Measurements from ENCODE around the gene VPS41. TPM values are rescaled to one million over a fixed set of nuclear protein-coding genes. Genes with fewer than 3 reads are reported as not detected.

The VPS41 gene
- polyA plus RNA-seq, 3 donors: 70.1 to 90.3 (median 75.3) TPM

DNA sequence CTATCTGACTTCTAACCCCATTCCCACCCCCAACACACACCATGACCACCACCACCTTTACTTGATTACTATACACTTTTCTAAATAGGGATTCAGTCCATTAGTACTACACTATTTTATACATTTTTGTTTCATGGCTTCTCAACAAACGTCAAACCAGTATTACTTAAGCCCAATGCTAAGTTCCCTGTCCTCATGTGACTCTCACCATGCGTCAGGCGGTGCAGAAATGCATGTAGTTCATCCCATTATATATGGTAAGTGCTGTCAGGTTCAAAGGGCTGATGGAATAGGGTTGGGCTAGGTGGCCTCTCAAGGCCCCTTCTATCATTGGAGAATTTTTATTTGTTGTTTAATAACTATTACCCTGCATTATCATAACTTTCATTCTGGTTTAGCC is 19.5 kb upstream of the VPS41 start:
- no peak for DNase-seq (ENCODE audit: extremely low read depth in 1 of 11, low read depth in 9 of 11, low spot score in 4 of 11)

- no peak for DNase-seq (ENCODE audit: extremely low read depth in 1 of 11, low read depth in 9 of 11, low spot score in 4 of 11)
Measured at GRCh38 chr7:38927751-38928150, 18.8 kb upstream of the VPS41 start.

DNA sequence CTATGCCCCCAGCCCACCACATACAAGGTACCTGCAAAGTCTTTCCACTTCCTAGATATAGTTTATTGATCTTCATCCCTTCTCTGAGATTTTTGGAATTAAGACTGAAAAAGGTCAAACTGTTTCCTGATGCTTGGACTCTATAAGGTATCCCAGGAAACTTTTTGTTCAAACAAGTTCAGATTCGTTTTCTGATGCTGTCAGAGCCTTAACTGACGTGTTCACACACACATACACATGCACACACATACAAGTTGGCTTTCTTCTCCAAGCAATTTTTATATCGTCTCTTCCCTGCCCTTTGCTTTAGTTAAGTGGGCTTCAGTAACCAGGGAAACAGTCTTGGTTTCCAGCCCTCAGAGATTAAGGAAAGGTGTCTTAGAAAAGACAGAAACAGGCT is 11.7 kb upstream of the VPS41 start:
- DNase-seq (ENCODE audit: extremely low read depth in 1 of 11, low read depth in 9 of 11, low spot score in 4 of 11): no peak

- DNase-seq (ENCODE audit: extremely low read depth in 1 of 11, low read depth in 9 of 11, low spot score in 4 of 11): no peak
Measured at GRCh38 chr7:38916396-38916795, 7.4 kb upstream of the VPS41 start.

DNA sequence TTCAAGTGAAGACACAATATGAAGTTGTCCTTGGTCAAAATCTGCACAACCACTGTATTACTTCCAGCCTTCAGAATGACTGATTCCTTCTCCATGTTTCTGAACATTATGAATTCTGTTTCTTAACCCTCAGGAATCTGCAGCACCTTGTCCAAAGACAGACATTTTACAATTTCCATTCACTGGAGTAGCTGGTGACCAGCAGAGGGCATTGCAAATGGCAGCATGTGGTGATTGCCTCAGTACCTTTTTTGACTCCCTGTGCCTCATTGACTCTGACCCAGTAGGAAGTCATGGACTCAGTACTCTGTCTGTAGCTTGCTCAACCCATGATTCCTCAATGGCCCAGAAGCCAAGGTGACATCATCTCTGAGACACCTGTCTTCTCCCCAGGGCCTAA is 879 bp upstream of the VPS41 start:
- DNase-seq (ENCODE audit: extremely low read depth in 1 of 11, low read depth in 9 of 11, low spot score in 4 of 11): no peak

DNA sequence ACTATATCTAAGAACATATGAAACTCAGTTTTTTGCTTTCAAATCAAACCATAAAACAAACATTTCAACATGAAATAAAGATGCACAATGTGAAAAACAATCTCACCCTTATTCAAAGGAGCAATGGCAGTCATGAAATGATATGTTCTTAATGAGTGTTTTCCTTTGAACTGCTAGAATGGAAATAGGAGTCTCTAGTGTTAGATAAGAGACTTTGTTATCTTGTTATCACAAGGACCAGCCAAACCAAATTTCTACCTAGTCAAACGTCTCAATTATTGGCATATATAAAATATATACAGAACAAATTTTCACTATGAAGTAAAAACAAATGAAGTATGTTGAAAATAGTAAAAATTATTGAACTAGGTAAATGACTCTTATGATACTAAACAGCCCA is 1.2 kb downstream of the VPS41 start:
- DNase-seq (ENCODE audit: extremely low read depth in 1 of 11, low read depth in 9 of 11, low spot score in 4 of 11): no peak

GRCh38 chr7:38907066-38907465 is 1.9 kb downstream of the VPS41 start:
- no peak for DNase-seq (ENCODE audit: extremely low read depth in 1 of 11, low read depth in 9 of 11, low spot score in 4 of 11)

DNA sequence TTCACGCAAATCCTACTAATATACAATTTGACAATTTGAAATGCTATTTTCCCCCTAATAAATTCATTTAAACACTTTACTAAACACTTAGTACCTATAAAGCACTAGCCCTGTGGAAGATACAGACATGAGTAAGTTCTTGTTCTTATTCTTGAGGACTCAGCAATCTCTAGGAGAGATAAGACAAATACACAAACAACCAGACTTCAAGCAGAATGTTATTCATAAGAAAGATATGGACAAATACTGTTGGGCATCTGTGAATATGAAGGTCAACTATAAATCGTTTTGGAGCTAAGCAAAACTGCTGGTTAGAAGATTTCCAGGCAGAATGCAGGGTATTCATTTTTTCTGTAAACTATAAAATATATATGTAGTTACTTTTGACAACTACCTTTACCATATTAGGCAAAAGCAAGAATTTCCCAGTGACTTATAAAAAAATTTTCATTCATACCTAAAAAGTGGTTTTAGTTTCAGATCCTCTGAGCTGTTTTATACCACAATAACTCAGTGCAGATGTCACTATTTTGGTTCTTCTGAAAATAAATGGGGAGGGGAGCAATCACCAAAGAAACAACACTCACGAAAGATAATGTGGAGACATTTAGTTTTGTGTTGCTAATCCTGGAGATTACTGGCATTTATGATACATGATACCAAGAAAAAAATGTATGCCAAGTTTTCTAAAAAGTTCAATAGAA is 3.8 kb downstream of the VPS41 start:
- DNase-seq (ENCODE audit: extremely low read depth in 1 of 11, low read depth in 9 of 11, low spot score in 4 of 11): no peak

- no peak for DNase-seq (ENCODE audit: extremely low read depth in 1 of 11, low read depth in 9 of 11, low spot score in 4 of 11)
Measured at GRCh38 chr7:38903057-38903456, 5.9 kb downstream of the VPS41 start.

- no peak for DNase-seq (ENCODE audit: extremely low read depth in 1 of 11, low read depth in 9 of 11, low spot score in 4 of 11)
Measured at GRCh38 chr7:38902449-38902848, 6.5 kb downstream of the VPS41 start.

GRCh38 chr7:38893061-38893460 is 15.9 kb downstream of the VPS41 start:
- no peak for DNase-seq (ENCODE audit: extremely low read depth in 1 of 11, low read depth in 9 of 11, low spot score in 4 of 11)

GRCh38 chr7:38890597-38890996 is 18.4 kb downstream of the VPS41 start:
- no peak for DNase-seq (ENCODE audit: extremely low read depth in 1 of 11, low read depth in 9 of 11, low spot score in 4 of 11)

DNA sequence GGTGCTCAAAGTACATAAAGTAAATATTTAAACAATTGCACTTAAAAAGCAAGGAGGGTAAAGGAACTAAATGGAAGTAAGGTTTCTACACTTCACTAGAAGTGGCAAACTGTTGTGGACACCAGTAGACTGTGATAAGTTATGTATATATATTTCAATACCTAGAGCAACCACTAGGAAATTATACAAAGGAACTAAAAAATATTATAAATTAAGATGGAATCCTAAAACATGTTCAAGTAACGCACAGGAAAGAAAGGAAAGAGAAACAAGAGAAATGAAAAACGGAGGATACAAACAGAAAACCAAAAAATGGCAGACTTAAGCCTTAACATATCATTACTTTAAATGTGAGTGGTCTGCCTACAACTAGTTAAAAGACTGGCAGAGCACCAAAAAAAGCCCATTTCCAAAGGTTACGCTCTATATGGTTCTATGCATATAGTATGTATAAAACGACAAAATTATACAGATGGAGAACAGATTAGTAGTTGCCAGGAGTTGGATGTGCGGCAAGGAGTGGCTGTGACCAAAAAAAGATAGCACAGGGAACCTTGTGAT is 19.0 kb downstream of the VPS41 start:
- DNase-seq (ENCODE audit: extremely low read depth in 1 of 11, low read depth in 9 of 11, low spot score in 4 of 11): no peak

DNA sequence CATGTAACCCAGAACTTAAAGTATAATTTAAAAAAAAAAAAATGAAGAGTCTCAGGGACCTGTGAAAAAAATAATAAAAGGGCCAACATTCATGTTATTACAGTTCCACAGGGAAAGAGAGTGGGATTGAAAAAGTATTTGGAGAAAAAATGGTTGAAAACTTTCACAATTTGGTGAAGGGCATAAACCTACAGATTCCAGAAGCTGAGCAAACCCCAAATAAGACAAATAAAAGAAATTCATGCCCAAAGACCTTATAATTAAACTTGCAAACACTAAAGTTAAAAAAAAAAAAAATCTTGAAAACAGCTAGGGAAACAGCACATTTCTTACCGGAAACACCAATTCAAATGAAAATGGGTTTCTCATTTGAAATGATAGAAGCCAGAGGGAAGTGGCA is 19.9 kb downstream of the VPS41 start:
- no peak for DNase-seq (ENCODE audit: extremely low read depth in 1 of 11, low read depth in 9 of 11, low spot score in 4 of 11)

- DNase-seq (ENCODE audit: extremely low read depth in 1 of 11, low read depth in 9 of 11, low spot score in 4 of 11): no peak
Measured at GRCh38 chr7:38886265-38886664, 22.7 kb downstream of the VPS41 start.

GRCh38 chr7:38883706-38884105 is 25.3 kb downstream of the VPS41 start:
- no peak for DNase-seq (ENCODE audit: extremely low read depth in 1 of 11, low read depth in 9 of 11, low spot score in 4 of 11)

DNA sequence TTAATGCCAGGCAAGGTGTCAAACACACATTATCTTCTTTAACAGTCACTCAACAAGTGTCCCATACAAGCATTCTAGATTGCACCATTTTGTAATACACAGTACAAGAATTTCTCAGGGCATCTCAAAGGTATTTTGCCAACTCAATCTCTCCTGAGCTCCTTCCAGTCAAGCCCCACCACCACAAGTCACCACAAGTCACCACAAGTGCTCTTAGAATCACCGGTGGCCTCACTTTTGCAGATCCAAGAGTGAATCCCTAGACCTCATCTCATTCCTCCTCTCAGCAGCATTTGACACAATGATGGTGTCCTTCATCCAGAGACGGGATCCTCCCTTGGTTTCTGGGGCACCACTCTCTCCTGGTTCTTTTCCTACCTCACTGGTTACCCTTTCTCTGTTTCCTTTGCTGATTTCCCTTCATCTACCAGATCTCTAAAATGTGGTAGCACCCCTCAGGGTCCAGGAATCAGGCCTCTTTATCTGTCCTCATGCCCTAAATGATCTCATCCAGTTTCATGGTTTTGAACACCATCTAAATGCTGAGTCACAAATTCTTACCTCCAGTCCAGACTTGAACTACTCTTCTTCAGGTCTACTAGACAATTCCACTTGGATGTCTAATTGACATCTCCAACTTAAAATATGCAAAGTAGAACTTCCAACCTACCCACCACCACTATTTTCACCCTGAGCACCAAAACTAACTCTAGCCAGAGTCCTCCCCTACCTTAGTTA is 26.9 kb downstream of the VPS41 start:
- DNase-seq (ENCODE audit: extremely low read depth in 1 of 11, low read depth in 9 of 11, low spot score in 4 of 11): no peak

GRCh38 chr7:38881015-38881414 is 28.0 kb downstream of the VPS41 start:
- no peak for DNase-seq (ENCODE audit: extremely low read depth in 1 of 11, low read depth in 9 of 11, low spot score in 4 of 11)

- no peak for DNase-seq (ENCODE audit: extremely low read depth in 1 of 11, low read depth in 9 of 11, low spot score in 4 of 11)
Measured at GRCh38 chr7:38880454-38880853, 28.5 kb downstream of the VPS41 start.

DNA sequence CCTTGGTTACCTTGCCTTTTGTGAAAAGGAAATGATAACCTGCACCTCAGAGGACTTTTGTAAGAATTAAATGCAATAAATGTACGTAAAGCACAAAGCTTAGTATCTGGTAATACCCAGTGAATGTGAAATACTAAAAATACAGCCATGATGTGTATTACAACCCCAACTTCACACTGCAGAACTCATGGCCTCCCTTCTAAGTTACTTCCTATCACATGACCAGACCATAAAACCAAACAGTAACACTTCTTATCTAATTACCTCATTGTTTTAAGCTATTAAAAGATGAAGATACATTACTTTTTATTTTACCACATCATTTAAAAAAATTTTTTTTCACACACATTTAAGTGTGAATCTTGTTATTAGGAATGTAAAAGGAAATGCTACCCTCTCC is 29.0 kb downstream of the VPS41 start:
- no peak for DNase-seq (ENCODE audit: extremely low read depth in 1 of 11, low read depth in 9 of 11, low spot score in 4 of 11)

Data from renal cortex interstitium (tissue), 11 donors.